ENCODE measurements around the gene MOCS1. TPM values are rescaled to one million over a fixed set of nuclear protein-coding genes. Genes with fewer than 3 reads are reported as not detected.
A peak's percentile ranks its signal among the peaks of the same experiment; 100 is the strongest.

The MOCS1 gene
- total RNA-seq, 2 experiments from 2014 or later, result not detected

GRCh38 chr6:39899554-39900295, 34.5 kb downstream of the MOCS1 start:
- Mint-ChIP-seq H3K4me3 (no peak overlapping the region), H3K4me1 (no peaks in the 10 kb centered on the region), H3K36me3 (ENCODE audit: low read depth) (no peaks in the 10 kb centered on the region), H3K27me3 (no peaks in the 10 kb centered on the region), H3K27ac (no peak overlapping the region), H3K9me3 (no peaks in the 10 kb centered on the region)
- ChIA-PET CTCF (no interaction called here), POLR2A (no interaction called here)
- no peak for DNase-seq

- no peaks in the 10 kb centered on the region for H3K4me1 Mint-ChIP-seq
- ChIA-PET CTCF (no interaction called here), POLR2A (no interaction called here)
- no peak for DNase-seq
- H3K9me3 Mint-ChIP-seq, result no peaks in the 10 kb centered on the region
- no peaks in the 10 kb centered on the region for H3K27me3 Mint-ChIP-seq
- H3K4me3 Mint-ChIP-seq, result no peak overlapping the region
- no peak overlapping the region for H3K27ac Mint-ChIP-seq
- H3K36me3 Mint-ChIP-seq (ENCODE audit: low read depth), result no peaks in the 10 kb centered on the region
These were observed 35.6 kb downstream of the MOCS1 start for GRCh38 chr6:39898625-39899024.

- POLR2A ChIA-PET, result no interaction called here
- CTCF ChIA-PET, result no interaction called here
- H3K4me1 Mint-ChIP-seq, result no peaks in the 10 kb centered on the region
These were observed 36.6 kb downstream of the MOCS1 start for GRCh38 chr6:39897698-39898097.

DNA sequence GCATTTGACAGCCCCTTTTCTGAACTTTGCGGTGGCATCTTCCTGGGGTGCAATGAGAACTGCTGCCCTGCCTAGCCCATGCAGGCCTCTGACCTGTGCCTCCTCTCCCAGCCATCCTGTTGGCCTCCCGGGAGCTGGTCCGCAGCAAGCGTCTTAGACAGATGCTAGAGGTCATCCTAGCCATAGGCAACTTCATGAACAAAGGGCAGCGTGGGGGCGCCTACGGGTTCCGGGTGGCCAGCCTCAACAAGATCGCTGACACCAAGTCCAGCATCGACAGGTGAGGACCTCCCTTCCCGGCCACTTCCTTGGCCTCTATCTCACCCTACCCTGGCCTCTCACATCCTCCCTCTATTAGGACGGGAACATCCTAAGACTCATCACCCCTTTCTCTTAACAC, 37.6 kb downstream of the MOCS1 start:
- POLR2A ChIA-PET, result no interaction called here
- no peaks in the 10 kb centered on the region for H3K36me3 Mint-ChIP-seq (ENCODE audit: low read depth)
- H3K9me3 Mint-ChIP-seq, result no peaks in the 10 kb centered on the region
- DNase-seq, result no peak
- H3K27ac Mint-ChIP-seq, result no peak overlapping the region
- CTCF ChIA-PET, result no interaction called here
- H3K4me3 Mint-ChIP-seq, result no peak overlapping the region
- H3K4me1 Mint-ChIP-seq, result no peaks in the 10 kb centered on the region
- no peaks in the 10 kb centered on the region for H3K27me3 Mint-ChIP-seq

More at GRCh38 chr6:39897698-39898097, 36.6 kb downstream of the MOCS1 start:
- no peak overlapping the region for H3K27ac Mint-ChIP-seq
- no peak overlapping the region for H3K4me3 Mint-ChIP-seq
- DNase-seq, result no peak
- H3K9me3 Mint-ChIP-seq, result no peaks in the 10 kb centered on the region
- H3K36me3 Mint-ChIP-seq (ENCODE audit: low read depth), result no peaks in the 10 kb centered on the region
- H3K27me3 Mint-ChIP-seq, result no peaks in the 10 kb centered on the region

DNA sequence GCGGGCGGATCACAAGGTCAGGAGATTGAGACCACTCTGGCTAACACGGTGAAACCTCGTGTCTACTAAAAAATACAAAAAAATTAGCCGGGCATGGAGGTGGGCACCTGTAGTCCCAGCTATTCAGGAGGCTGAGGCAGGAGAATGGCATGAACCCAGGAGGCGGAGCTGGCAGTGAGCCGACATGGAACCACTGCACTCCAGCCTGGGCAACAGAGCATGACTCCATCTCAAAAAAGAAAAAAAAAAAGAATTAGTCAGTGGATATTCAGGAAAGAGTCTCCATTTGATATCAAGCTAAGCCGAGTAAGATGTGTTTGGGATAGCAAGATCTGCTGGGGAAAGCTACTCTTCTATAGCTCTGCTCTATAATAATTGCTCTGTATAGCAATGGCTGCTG, 41.0 kb downstream of the MOCS1 start:
- ChIA-PET POLR2A (no interaction called here), CTCF (interaction anchor here (1.7 kb wide), 1 partner anchor 28 kb away, joined by 3 read pairs; no protein-coding TSS in a partner anchor)

DNA sequence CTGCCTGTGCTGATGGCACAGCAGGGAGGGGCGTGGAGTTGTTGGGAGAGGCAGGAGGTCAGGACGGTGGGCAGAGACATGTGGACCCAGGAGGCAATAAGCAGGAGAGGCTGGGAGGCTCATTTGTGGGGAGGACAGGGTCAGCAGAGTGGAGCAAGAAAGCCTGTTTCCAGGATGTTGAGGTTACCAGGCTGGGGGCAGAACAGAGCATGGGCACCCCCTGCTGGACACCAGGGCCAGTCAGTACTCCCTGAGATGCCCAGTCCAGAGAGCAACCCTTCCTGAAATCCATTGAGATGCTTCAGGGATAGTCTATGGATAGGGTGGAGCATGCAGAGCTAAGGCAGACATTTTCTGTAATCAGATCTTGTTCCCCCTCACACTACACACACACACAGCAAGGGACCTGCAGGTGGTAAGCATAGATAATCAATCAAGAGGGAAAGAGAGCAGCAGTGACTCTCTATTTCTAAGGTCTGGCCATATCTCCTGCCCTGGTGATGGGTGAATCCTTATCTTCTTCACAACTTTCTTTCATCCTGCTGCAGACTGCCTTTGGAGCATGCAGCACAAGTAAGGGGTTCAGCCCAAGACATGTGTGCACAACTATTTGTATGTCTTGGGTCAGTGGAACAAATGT, 41.7 kb downstream of the MOCS1 start:
- DNase-seq, result peak; percentile 16
- Mint-ChIP-seq H3K4me1 (no peaks in the 10 kb centered on the region), H3K27me3 (no peaks in the 10 kb centered on the region), H3K36me3 (ENCODE audit: low read depth) (no peaks in the 10 kb centered on the region), H3K4me3 (no peak overlapping the region), H3K27ac (no peak overlapping the region), H3K9me3 (no peaks in the 10 kb centered on the region)
- CTCF ChIA-PET, result interaction anchor here (1.7 kb wide), 1 partner anchor 27 kb away, joined by 3 read pairs; no protein-coding TSS in a partner anchor
- POLR2A ChIA-PET, result no interaction called here

More for the DNA sequence above, 41.0 kb downstream of the MOCS1 start:
- DNase-seq, result no peak
- Mint-ChIP-seq H3K27ac (no peak overlapping the region), H3K4me3 (no peak overlapping the region), H3K27me3 (no peaks in the 10 kb centered on the region), H3K4me1 (no peaks in the 10 kb centered on the region), H3K9me3 (no peaks in the 10 kb centered on the region), H3K36me3 (ENCODE audit: low read depth) (no peaks in the 10 kb centered on the region)

- DNase-seq, result no peak
- ChIA-PET CTCF (interaction anchor here (1.7 kb wide), 1 partner anchor 30 kb away, joined by 3 read pairs; no protein-coding TSS in a partner anchor), POLR2A (no interaction called here)
These were observed 42.3 kb downstream of the MOCS1 start for GRCh38 chr6:39891976-39892375.

GRCh38 chr6:39891353-39891752, 42.9 kb downstream of the MOCS1 start:
- DNase-seq, result no peak
- no peaks in the 10 kb centered on the region for H3K4me1 Mint-ChIP-seq
- no peaks in the 10 kb centered on the region for H3K9me3 Mint-ChIP-seq
- H3K36me3 Mint-ChIP-seq (ENCODE audit: low read depth), result no peaks in the 10 kb centered on the region
- no peaks in the 10 kb centered on the region for H3K27me3 Mint-ChIP-seq
- POLR2A ChIA-PET, result no interaction called here
- no peak overlapping the region for H3K27ac Mint-ChIP-seq
- H3K4me3 Mint-ChIP-seq, result no peak overlapping the region
- CTCF ChIA-PET, result interaction anchor here (1.7 kb wide), 1 partner anchor 31 kb away, joined by 3 read pairs; no protein-coding TSS in a partner anchor

More at GRCh38 chr6:39891976-39892375, 42.3 kb downstream of the MOCS1 start:
- H3K36me3 Mint-ChIP-seq (ENCODE audit: low read depth), result no peaks in the 10 kb centered on the region
- no peak overlapping the region for H3K4me3 Mint-ChIP-seq
- no peaks in the 10 kb centered on the region for H3K9me3 Mint-ChIP-seq
- H3K27me3 Mint-ChIP-seq, result no peaks in the 10 kb centered on the region
- no peaks in the 10 kb centered on the region for H3K4me1 Mint-ChIP-seq
- no peak overlapping the region for H3K27ac Mint-ChIP-seq

DNA sequence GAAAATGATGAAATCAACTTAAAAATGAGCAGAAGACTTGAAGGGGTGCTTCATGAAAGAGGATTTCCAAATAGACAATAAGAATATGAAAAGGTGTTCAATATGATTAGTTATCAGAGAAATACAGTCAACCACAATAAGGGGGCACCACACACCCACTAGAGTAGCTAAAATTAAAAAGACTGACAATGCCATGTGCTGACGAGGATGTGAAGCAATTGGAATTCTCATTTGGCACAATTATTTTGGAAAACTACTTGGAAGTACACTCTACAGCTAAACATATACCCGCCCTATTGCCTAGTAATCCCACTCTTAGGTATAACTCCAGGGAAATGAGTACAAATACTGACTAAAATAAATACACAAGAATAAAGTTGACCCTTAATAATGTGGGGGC, 45.0 kb downstream of the MOCS1 start:
- Mint-ChIP-seq H3K9me3 (no peaks in the 10 kb centered on the region), H3K36me3 (ENCODE audit: low read depth) (no peaks in the 10 kb centered on the region), H3K4me3 (no peak overlapping the region), H3K4me1 (no peaks in the 10 kb centered on the region), H3K27ac (no peak overlapping the region), H3K27me3 (no peaks in the 10 kb centered on the region)
- CTCF ChIA-PET, result no interaction called here
- POLR2A ChIA-PET, result no interaction called here
- DNase-seq, result no peak

- H3K4me1 Mint-ChIP-seq, result no peaks in the 10 kb centered on the region
- CTCF ChIA-PET, result no interaction called here
- no peak overlapping the region for H3K4me3 Mint-ChIP-seq
- H3K36me3 Mint-ChIP-seq (ENCODE audit: low read depth), result no peaks in the 10 kb centered on the region
- H3K27ac Mint-ChIP-seq, result no peak overlapping the region
- H3K9me3 Mint-ChIP-seq, result no peaks in the 10 kb centered on the region
- no peaks in the 10 kb centered on the region for H3K27me3 Mint-ChIP-seq
- DNase-seq, result no peak
- POLR2A ChIA-PET, result no interaction called here
These were observed 46.4 kb downstream of the MOCS1 start for GRCh38 chr6:39887692-39888450.

DNA sequence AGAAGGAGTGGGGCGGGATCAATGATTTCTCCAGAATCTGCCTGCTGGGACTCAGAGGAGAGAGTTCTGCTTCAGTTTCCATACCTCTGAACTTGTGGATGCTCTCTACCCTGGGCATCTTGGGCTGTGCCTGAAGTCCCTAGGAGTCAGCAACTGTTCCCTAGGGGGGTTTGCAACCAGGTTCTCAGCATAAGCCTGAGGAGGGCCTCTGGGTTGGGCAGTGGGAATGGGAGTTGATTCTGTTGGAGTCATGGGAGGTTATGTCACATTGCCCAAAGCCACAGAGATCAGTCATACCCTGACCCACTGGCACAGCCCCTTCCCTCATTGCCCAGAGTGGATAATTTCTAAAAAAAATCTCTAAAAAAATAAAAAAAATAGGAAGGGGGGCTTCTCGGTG, 47.4 kb downstream of the MOCS1 start:
- no peak for DNase-seq
- Mint-ChIP-seq H3K9me3 (no peaks in the 10 kb centered on the region), H3K4me1 (no peaks in the 10 kb centered on the region), H3K27ac (no peak overlapping the region), H3K36me3 (ENCODE audit: low read depth) (no peaks in the 10 kb centered on the region), H3K27me3 (no peaks in the 10 kb centered on the region), H3K4me3 (no peak overlapping the region)
- POLR2A ChIA-PET, result no interaction called here
- CTCF ChIA-PET, result no interaction called here

DNA sequence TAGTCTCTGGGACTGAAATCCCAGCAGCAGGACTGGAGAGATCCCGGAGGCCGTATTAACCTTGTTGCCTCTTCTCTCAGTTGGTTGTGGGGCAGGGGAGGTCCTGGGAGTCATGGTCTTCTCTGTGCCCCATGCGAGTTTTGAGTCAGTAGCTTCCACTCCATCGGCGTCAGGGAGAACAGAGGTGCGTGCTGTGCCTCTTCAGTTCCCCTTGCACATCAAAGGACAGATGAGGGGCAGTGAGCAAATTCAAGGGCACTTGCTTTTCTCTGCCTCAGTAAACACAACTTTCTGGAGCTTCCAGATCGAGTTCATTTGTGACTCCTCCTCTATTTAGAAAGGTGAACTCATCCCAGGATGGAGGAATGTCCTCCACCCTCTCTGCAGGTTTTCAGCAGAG, 48.6 kb downstream of the MOCS1 start:
- Mint-ChIP-seq H3K9me3 (no peaks in the 10 kb centered on the region), H3K27me3 (no peaks in the 10 kb centered on the region), H3K36me3 (ENCODE audit: low read depth) (no peaks in the 10 kb centered on the region), H3K4me3 (no peak overlapping the region), H3K27ac (no peak overlapping the region), H3K4me1 (no peaks in the 10 kb centered on the region)
- CTCF ChIA-PET, result no interaction called here
- POLR2A ChIA-PET, result no interaction called here
- no peak for DNase-seq

GRCh38 chr6:39884696-39885095, 49.6 kb downstream of the MOCS1 start:
- Mint-ChIP-seq H3K27me3 (no peaks in the 10 kb centered on the region), H3K4me1 (no peaks in the 10 kb centered on the region), H3K27ac (no peak overlapping the region), H3K36me3 (ENCODE audit: low read depth) (no peaks in the 10 kb centered on the region), H3K4me3 (no peak overlapping the region), H3K9me3 (no peaks in the 10 kb centered on the region)
- ChIA-PET CTCF (interaction anchor here (1.2 kb wide), 1 partner anchor 19 kb away, joined by 3 read pairs; no protein-coding TSS in a partner anchor), POLR2A (no interaction called here)
- no peak for DNase-seq

Measured in activated CD4-positive, alpha-beta memory T cell treated with anti-CD3 and anti-CD28 coated beads, Interleukin-2, amount 10 ng/mL, durations not matched to agents 7 days and 5 days (primary cell).